ENCODE measurements around the gene TSPEAR.

Gene TSPEAR

DNA sequence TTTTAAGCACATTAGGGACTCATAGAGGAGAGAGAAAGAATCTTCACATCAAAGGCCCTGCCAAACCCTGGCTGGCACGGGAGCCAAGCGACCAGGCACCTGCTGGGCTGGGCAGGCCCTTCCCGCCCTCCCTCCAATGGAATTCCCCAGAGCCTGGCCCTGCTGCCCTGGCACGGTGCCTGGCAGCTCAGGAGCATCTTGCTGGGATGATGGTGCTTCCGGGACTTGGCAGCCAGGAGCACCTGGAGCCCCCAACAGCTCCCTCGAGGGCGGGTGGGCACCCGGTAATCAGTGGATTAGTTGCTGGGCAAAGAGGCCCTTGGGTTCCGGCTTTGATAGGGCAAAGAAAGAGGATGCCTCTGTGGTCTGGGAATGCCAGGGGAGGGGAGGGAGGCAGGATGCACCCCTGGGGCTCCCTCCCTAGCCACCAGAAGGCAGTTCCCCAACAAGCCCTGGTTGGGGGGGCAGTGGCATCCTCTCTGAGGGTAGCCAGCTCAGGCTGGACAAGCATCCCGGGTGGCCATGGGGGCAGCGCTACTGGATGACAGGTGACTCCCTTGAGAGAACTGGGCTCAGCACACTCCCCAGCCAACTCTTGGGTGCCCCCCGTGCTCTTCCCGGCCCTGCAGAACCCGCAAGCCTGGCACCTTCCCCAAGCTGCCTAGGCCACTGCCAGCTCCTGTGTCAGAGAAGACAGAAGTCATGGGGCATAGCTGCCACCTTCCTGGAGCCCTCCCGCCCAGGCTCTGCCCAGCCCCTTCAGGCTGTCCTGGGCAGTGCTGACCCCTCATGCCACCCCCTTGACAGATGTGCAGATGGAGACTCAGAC is 197.8 kb downstream of the TSPEAR start:
- H3K27ac ChIP-seq, result no peak overlapping the region
- TF ChIP-seq, protein P1, sequence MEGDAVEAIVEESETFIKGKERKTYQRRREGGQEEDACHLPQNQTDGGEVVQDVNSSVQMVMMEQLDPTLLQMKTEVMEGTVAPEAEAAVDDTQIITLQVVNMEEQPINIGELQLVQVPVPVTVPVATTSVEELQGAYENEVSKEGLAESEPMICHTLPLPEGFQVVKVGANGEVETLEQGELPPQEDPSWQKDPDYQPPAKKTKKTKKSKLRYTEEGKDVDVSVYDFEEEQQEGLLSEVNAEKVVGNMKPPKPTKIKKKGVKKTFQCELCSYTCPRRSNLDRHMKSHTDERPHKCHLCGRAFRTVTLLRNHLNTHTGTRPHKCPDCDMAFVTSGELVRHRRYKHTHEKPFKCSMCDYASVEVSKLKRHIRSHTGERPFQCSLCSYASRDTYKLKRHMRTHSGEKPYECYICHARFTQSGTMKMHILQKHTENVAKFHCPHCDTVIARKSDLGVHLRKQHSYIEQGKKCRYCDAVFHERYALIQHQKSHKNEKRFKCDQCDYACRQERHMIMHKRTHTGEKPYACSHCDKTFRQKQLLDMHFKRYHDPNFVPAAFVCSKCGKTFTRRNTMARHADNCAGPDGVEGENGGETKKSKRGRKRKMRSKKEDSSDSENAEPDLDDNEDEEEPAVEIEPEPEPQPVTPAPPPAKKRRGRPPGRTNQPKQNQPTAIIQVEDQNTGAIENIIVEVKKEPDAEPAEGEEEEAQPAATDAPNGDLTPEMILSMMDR (IDR thresholded peaks at IDR 0.05), result no peak

DNA sequence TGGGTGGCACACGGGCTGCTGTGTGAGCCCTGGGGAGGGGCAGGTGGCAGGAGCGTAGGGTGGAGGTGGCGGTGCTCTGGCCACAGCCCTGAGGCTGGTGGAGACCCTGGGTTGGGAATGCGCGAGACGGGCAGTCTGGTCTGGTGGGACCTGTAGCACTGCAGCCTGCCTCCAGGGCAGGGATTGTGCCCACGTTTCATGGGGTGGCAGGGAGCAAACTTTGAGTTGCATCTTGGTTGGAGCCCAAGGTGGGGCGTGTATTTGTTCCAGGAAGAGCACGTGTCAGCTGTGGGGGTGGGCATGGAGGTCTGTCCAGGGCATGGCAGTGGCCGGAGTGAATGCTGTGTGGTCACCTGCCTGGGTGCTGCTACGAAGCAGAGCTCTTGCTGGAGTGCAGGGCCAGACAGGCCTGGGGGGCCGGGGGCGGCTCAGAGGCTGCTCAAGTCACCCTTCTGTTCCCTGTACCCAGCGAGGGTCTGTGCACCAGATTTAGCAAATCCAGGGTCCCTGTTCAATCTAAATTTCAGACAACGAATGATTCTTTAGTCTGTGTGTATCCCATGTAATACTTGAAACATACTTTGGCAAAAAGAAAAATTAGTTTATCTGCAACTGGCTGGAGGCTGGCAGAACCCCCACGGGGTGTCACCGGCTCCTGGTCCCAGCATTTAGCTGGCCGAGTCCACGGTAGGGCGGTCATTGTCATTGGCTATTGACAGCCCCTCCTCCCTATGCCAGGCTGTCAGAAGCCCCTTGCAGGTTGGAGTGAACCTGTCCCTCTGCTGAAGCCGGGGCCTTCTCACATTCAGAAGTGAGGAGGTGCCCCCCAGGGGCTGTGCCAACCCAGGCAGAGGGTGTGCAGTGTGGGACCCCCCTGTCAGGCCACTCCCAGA is 198.6 kb downstream of the TSPEAR start:
- TF ChIP-seq, protein P1 (IDR thresholded peaks at IDR 0.05), result no peak
- TF ChIP-seq ZFX (IDR thresholded peaks at IDR 0.05; ENCODE audit: borderline replicate concordance), result no peak
- H3K27ac ChIP-seq, result no peak overlapping the region

DNA sequence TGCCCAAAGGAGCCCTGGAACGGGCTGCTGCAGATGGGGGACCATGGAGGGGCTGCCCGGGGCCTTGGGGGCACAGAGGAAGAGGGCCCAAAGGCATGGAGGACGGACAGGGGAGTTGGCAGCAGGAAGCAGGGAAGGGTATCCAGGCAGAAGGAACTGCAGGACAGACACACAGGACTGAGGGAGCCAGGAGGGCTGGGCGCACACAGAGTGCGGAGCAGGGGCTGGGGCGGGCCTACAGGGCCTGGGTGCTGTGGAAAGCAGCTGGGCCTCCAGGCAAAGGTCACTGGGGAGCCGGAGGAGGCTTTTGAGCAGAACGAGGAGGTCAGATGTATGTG is 199.5 kb downstream of the TSPEAR start:
- TF ChIP-seq, protein P1 (IDR thresholded peaks at IDR 0.05), result no peak
- TF ChIP-seq ZFX (IDR thresholded peaks at IDR 0.05; ENCODE audit: borderline replicate concordance), result no peak
- H3K27ac ChIP-seq, result no peak overlapping the region

GRCh38 chr21:44511219-44511937 is 200.0 kb downstream of the TSPEAR start:
- TF ChIP-seq, protein P1 (IDR thresholded peaks at IDR 0.05), result no peak
- TF ChIP-seq ZFX (IDR thresholded peaks at IDR 0.05; ENCODE audit: borderline replicate concordance), result no peak
- no peak overlapping the region for H3K27ac ChIP-seq

DNA sequence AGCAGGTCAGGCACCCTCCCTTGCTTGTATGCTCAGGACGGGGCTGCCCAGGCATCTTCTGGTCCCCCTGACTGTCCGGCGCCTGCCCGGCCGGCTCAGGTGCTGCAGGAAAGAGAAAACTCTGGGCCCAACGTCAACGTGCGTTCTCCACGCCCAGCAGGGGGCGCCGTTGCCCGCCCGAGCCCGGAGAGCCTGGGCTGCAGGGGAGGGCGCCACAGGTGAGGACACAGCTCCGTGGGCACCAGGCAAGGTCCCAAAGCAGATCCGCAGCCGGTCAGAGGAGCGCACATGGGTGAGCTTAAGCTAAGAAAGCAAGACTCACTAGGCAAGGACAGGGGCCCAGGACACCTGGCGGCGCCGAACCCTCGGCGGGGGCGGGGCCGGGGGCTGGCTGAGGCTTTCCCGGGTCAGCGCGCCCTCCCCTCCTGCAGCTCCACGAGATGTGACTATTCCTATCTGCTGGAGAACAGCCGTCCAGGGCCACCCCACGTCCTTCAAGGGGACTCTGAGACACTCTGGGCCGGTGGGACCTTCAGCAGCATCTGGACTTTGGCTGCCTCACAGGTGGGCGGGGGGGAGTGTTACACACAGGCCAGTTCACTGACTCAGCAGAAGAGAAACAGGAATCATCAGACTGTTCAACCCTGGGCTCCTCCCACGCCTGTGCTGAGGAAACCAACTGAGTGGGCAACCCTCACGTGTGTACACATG is 200.7 kb downstream of the TSPEAR start:
- no peak for TF ChIP-seq ZFX (IDR thresholded peaks at IDR 0.05; ENCODE audit: borderline replicate concordance)
- TF ChIP-seq, protein P1 (IDR thresholded peaks at IDR 0.05), result peak; percentile 94
- no peak overlapping the region for H3K27ac ChIP-seq

GRCh38 chr21:44510109-44510507 is 201.3 kb downstream of the TSPEAR start:
- TF ChIP-seq ZFX (IDR thresholded peaks at IDR 0.05; ENCODE audit: borderline replicate concordance), result no peak
- no peak overlapping the region for H3K27ac ChIP-seq

- no peak overlapping the region for H3K27ac ChIP-seq
- TF ChIP-seq, protein P1 (IDR thresholded peaks at IDR 0.05), result peak; percentile 70
- no peak for TF ChIP-seq ZFX (IDR thresholded peaks at IDR 0.05; ENCODE audit: borderline replicate concordance)
Observed at GRCh38 chr21:44509539-44509938, 201.8 kb downstream of the TSPEAR start.

Measured in 22Rv1 (cell line).